GM23248 (cell line): ENCODE measurements around the gene KIAA1671.

Experiments
- EZH2 ChIP-seq: fragments of 200-600 bp; sonication (generic); IDR thresholded peaks from 2 replicates; pipeline ENCODE4 v1.6.1; 2018; ENCODE audit warnings: antibody characterized with exemption, mild to moderate bottlenecking; ENCODE audit not compliant: insufficient read depth, poor library complexity, severe bottlenecking
- EZH2phosphoT487 ChIP-seq: fragments of 200-600 bp; sonication (generic); IDR thresholded peaks from 2 replicates; pipeline ENCODE4 v1.6.1; 2018; ENCODE audit warnings: antibody characterized with exemption, moderate library complexity, mild to moderate bottlenecking, low read depth; ENCODE audit not compliant: insufficient read depth

DNA sequence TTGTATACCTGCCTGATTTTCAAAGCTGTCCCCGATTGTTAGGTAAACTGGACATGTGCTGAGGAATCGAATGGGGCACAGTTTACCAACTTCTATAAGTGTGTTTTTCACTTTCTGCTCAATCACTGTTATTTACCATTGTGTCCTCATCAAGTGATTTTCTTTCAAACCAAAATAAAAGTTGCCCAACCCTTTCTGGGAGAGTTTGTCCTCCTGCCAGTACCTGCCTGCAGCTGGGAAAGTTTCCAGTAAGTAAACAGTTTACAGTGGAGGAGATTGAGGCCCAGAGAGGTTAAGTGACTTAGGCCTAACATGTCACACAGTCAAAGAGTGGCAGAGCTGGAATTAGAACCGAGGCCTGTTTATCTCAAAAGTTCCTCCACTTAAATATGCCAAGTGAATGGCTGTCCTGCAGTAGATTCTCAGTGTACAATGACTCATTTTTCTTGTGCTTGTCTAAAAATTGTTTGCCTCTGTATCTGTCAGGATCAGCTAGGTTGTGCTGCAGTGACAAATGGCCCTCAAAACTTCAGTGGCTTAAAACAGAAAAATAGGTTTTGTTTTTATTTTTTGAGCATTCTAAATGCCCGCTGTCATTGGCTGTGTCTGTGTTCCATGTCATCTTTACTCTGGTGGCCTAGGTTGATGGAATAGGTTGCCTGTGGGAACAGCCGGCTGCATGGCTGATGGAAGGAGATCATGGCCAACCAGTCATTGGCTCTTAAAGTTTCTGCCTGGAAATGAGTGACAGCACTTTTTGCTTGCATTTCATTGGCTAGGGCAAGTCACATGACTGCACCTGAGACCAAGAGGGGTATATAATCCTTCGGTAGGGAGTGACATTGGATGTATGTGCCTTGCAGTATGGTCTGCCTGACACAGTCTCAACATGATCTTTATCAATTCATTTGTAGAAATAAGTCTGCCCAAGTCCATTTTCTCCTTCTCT is 185.3 kb downstream of the KIAA1671 start:
- TF ChIP-seq EZH2: no peak
- no peak for TF ChIP-seq EZH2phosphoT487
